NCI-H2227 (cell line): ENCODE measurements around the gene ZNF497.
A peak's percentile ranks its signal among the peaks of the same experiment; 100 is the strongest.

Source experiments
- DNase-seq: peaks from one replicate; lab custom pipeline; 2025; ENCODE audit not compliant: unreplicated experiment; lab: John Stamatoyannopoulos, UW

The ZNF497 gene

DNA sequence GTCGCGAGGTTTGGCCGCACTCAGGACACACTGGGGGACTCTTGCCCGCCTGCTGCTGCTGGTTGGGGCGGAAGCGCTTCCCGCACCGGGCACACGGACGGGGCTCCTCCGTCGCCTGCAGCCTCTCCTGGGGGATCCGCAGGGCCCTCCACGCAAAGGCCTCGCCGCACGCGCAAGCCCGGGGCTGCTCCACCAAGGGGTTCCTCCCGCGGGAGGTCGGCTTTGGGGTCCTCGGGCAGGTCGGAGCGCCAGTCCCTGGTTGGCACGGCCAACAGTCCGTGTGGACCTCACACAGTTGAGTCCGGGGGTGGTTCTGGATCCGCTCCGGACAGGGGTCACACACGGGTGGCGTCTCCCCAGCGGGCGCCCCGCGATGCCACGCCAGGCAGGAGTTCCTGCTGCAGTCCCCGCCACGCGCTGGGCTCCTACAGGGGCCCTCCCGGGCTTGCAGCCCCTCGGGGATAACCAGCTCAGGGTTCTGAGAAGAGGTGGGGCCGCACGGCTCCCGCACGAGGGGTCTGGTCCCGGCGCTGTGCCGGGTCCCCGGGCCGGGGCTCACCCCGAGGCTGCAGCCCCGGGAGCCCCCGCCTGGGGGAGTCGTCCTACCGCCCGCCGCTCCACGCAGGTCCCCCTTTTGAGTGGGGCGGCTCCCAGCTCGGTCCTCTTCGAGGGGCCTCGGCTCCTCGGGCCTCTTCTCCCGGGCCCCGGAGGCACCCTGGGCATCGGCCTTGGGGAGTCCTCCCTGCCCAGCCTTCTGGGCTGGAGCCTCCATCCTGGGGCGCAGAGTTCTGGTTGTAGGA is 6.2 kb upstream of the ZNF497 start:
- DNase-seq, result no peak

DNA sequence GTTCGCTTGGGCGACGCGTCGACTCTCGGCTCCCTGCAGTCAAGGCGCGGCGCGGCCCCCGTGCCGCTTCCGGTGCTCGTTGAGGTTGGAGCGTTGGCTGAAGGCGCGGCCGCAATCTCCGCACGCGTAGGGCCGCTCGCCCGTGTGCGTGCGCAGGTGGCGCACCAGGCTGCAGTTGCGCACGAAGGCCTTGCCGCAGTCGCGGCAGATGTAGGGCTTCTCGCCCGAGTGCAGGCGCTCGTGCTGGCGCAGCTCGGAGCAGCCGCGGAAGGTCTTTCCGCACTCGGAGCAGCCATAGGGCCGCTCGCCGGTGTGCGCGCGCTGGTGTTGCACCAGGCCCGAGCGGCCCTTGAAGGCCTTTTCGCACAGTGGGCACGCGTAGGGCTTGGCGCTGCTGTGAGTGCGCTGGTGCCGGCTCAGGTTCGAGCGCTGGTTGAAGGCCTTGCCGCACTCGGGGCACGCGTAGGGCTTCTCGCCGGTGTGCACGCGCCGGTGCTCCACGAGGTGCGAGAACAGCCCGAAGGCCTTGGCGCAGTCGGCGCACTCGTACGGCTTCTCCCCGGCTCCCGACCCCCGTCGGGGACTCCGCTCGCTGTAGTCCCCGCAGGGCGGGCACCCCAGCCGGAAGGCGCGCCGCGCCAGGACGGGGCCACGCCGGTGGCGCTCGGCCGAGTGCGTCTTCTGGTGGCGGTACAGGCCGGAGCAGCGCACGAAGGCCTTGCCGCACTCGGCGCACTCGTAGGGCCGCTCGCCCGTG is 5.3 kb upstream of the ZNF497 start:
- no peak for DNase-seq

DNA sequence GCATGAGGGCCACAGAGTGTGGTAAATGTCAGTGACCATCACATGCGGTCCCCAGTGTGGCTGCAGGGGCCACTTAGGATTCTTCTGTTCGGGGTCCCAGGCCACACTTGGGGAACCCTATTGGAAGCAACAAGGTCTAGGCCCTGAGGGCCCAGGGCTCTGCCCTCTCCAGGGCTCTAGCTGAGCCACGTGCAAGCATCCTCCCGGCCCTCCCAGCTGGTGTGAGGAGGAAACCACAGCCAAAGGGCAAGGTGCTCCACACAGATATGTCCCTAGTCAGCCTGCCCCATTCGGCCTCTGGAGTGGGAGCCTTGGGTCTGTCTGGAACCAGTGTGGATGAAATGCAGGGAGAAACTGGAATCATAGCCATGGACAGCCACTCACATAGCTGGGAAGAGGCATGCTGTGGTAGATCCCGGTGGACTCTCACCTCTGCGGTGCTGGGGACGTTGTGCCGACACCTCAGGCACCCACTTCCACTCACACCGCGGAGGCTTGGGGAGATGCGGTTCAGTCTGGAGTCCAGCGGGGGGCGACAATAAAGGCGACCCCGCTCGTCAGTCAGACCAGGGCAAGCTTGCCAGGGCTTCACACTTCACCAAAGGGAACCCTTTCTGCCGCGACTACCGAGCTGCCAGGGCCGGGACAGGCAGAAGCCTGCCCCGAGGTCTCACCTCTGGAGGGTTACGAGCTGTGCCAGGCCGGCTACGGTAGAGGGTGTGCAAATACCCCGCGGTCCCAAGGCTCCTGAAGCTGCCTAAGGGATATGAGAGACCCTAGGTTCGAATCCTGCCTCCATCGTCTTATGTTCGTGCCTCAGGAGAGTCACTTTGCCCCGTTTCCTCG is 4.3 kb upstream of the ZNF497 start:
- no peak for DNase-seq

DNA sequence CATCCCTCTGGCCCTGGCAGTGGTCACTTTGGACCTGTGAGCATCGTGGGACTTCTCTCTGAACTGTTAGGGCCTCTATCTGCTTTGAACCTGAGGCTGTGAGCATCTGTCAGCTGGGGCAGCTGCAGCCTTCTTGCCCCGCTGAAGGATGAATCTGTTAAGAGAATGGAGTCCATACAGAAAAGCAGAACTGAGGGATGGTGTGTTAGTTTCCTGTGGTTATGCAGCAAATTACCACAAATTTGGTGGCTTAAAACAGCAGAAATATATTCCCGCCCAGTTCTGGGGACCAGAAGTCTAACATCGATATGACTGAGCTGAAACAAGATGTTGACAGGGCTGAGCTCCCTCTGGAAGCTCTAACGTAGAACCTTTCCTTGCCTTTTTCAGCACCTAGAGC is 1.6 kb upstream of the ZNF497 start:
- no peak for DNase-seq

DNA sequence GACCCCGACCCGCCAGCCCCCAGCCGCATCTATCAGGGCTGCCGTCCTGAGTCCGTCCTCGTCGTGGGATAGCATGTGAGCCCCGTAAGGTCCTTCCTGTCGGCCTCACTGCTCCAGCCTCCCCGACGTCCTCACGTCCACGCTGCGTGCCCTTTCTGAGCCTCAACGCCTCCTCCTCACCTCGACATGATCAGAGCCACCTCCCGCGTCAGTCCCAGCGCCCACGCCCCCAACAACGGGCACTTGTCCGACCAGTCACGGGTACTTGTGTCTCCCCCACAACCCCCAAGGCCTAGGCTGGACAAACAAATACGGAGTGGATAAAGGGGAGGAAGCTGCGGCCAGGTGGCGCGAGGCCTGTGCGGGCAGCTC is 665 bp downstream of the ZNF497 start:
- peak; percentile 91 for DNase-seq

DNA sequence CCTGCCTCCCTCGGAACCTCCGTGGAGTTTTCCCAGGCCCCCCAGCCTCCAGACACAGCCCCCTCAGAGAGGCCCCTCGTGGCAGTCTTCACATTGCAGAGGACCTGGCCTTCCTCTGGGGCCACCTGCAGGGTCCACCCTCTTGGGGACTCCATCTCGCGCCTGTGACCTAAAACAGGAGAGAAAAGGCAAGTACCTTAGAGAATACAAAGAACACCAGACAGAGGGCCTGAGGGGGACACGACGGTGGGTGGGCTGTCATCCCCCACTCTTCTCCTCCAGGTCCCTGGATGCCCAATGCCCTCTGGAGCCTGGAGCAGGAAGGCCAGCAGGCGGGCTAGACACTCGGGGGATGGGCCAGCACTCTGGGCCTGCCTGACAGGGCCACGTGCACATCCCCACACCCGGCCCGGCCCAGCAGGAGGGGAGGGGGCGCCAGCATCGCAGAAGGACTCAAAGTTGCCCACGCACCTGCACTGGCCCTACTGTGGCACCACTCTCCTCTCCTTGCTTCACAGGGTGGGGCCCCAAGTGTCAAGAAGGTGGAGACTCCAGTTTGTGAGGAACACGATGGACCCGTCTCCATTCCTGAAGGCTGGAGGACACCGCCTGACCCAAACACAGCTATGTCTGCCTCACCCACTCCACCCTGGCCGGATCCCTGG is 4.9 kb downstream of the ZNF497 start:
- DNase-seq, result no peak

DNA sequence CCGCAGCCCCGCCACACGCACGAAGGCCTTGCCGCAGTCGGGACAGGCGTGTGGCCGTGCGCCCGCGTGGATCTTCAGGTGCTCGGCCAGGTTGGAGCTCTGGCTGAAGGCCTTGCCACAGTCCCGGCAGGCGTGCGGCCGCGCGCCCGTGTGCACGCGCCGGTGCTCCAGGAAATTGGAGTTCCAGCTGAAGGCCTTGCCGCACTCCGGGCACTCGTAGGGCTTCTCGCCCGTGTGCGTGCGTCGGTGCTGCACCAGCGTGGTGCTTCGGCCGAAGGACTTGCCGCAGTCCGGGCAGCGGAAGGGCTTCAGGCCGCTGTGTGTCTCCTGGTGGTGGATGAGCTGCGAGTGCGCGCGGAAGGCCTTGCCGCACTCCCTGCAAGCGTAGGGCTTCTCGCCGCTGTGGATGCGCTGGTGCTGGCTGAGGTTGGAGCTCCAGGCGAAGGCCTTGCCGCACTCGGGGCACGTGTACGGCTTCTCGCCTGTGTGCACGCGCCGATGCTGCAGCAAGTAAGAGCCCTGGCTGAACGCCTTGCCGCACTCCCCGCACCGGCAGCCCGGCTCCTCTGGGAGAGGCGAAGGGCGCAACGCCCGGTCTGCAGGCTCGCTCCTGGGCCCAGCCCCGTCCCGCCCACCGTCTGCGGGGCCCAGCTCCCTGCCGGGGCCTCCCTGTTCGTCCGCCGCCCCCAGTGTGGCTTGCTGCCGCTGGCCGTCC is 5.6 kb downstream of the ZNF497 start:
- DNase-seq, result no peak

DNA sequence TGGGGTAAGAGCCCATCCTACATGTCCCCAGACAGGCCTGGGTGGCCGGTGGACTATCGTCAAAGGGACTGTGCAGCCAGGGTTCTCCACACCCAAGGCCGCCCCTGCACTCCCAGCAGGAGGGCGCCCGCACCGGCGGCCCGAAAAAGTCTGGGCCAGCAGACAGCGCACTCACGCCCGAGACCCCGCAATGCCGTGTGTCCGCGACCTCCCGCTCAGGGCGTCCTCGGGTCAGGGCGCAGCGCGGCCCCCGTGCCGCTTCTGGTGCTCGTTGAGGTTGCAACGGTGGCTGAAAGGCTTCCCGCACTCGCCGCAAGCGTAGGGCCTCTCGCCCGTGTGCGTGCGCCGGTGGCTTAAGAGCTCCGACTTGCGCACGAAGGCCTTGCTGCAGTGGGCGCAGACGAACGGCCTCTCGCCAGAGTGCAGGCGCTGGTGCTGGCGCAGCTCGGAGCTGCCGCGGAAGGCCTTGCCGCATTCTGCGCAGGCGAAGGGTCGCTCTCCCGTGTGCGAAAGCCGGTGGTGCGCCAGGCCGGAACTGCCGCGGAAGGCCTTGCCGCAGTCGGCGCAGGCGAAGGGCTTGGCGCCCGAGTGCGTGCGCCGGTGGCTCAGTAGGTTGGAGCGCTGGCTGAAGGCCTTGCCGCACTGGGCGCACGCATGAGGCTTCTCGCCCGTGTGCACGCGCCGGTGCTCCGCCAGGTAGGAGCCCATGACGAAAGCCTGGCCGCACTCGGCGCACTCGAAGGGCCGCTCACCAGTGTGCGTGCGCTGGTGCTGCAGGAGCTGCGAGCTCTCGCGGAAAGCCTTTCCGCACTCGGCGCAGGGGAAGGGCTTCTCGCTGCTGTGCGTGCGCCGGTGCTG is 6.4 kb downstream of the ZNF497 start:
- no peak for DNase-seq

DNA sequence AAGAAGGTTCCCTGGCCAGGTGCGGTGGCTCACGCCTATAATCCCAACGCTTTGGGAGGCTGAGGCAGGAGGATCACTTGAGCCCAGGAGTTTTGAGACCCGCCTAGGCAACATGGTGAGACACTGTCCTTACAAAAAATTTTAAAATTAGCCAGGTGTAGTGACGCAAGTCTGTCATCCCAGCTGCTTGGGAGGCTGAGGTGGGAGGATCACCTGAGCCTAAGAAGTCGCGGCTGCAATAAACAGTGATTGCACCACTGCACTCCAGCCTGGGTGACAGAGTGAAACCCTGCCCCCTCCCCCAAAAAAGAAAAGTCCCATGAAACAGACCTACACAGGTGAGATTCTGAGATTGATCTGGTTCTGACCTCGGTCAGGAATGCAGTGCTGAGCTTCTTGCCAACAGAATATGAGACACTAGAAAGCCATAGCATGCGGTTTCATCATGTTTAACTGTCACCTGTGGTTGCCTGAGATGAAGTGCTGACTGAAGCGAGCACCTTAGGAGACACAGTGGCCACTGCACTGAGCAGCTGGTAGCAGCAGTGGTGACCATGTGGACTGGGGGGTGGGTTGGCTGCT is 7.2 kb downstream of the ZNF497 start:
- no peak for DNase-seq

DNA sequence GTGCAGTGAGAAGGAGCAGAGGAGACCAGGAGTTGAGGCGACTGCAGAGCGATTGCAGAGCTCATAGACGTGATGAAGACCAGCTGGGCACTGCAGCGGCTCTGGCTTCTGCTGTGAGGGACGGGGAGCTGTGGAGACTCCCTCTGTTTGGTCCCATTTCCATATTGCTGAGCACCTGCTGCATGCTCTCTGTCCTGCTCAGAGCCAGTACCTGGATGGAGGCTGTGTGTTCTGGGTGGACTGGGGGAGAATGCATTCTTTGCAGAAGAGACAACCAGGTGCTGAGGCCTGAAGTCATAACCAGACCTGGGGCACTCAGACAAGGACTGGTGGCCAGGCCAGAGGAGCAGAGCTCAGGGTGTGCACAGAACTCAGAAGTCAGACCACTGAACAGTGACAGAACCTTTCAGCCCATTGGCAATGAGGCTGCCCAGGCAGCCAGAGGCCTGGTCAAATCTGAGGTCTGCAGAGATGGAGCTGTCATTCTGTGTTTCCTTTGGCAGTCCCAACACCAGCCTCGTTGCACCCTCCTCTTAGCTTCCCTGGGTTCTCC is 8.0 kb downstream of the ZNF497 start:
- DNase-seq, result no peak

DNA sequence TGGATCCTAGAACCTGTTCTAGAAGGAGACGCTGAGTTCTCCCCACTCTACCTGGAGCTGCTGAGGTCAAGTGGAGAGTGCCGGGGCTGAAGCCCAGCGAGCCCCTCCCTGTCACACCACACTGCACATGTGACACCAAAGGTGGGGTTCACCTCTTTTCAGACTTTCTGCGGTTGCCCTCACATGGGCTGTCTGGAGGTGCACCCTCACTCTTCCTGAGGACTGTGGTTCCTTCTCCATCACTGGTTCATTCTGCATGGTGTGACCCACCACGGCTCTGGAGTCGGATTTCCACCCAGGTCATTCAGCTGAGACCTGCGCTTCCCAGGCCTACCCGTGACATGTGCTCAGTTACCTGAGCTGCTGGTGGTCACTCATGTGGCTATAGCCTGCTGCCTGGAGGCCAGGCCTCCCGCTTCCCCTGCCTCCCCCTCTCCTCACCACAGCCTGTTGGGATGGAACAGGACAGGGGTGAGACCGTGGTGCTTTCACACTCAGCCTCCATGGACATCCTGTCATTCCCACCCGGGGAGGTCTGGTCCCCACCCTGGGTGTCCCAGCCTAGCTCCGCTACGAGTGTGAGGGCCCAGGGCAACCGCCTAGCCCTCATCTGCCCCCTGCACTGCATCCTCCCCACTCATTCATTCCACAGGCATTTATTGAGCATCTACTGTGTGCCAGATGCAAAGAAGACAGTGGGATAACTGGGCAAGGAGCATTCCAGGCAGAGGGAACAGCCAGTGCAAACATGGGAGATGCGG is 8.7 kb downstream of the ZNF497 start:
- no peak for DNase-seq

DNA sequence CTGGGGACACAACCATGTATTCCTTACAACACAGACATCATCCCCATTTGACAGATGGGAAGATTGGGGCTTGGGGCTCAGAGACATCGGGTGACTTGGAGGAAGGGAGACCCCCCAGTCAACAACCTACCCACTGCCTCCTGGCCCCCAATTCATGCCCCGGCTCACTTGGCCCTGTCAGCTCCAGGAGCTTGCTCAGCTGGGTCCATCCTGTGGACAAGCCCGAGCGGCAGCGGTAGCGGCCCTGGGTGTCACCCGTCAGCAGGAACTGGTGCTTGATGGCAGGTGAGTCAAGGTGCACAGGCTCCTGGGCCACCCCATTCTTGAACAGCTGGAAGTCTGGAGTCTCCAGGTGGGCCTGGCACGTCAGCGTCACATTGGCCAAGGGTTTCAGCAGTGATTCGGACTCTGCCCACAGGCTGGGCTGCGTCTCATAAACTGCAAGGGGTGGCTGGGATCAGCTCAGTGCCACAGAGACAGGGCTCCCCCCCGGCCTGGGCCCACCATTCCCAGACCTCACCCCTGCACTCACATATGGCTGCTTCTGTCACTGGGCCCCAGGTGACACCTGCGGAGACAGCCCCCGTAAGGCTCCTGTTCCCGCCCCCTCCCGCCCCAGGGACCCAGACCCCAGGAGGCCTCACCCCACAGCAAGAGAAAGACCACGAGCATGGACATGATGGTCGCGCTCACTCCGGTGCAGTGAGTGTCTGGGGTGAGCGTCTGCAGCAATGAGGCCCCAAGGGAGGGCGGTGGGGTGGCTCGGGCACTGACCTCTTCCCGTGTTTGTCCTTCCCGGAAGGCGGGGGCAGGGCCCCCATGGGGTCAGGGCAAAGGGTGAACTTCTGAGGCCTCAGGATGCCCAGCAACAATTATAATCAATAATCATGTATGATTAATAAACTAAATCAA is 9.5 kb downstream of the ZNF497 start, which contains the start of gene A1BG:
A1BG (minus strand) TSS at position 733 of the 912 bp plus-strand sequence; CDS start at position 678, 55 bp downstream.
- DNase-seq, result no peak

DNA sequence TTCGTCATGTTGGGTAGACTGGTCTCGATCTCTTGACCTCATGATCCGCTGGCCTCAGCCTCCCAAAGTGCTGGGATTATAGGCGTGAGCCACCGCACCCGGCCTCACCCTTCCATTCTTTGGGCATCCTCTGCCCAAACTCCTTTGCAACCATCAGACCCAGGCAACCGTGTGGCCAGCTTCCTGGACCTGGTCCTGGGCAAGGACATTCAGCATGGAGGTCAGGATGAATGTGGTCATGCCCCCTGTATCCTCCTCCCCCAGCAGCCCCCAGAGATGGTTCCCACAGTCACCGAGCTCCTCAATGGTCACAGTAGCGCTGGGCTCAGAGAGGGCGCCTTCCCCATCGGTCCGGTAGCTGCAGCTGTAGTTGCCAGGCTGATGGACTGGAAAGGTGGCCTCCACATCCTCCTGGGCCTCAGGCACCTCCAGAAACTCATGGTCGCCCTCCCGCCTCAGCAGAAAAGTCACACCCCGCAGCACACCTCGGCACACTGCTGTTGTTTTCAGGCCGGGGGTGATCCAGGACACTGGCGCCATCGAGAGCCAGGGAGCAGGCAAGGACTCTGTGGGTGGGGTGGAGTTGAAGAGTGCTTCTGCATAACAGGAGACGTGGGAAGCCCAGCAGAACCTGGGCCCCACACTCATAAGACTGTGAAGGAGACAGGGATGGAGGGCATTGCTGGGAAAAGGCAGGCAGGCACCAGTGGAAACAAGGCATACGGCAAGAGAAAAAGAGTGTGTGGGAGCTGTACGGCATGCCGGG is 10.4 kb downstream of the ZNF497 start:
- DNase-seq, result no peak

DNA sequence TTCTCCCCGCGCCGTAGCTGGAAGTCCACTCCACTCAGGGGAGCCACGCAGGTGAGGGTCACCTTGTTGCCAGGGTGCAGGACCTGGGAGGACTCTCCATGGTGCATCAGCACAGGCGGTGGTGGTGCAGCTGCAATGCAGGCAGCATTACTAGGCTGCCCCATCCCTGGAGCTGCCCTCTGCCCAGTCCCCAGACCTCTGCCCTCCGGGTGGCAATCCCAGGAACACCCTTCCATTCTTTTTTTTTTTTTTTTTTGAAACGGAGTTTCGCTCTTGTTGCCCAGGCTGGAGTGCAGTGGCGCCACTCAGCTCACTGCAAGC is 11.0 kb downstream of the ZNF497 start:
- no peak for DNase-seq

DNA sequence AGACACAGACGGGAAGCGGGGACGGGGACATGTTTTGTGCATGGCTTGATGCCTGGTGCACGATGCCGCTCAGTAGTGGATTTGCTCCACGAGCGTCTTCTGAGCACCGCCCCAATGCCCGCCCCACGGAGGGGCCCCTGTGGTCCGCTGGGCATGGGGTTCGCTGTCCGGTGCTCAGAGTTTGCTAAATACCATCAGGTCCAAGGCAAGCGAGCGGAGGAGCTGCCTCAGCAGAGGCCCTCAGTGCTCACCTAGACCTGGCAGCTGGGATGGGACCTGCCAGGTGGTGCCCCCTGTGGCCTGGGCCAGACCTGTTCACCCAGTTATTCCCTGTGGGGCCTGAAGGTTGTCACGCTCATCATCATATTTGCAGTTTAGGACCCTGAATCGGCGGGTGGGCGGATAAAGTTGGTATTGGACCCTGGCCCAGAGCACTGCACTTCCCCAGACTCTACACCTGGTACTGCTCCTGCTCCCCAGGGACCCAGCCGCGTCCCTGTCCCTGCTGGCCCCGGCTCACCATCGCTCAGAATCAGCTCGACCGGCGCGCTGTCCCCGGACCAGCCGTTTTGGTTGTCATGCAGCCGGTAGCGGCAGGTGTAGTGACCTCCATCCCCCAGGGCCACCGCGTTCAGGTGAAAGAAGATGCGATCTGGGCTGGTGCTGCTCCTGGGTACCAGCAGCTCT is 11.5 kb downstream of the ZNF497 start:
- DNase-seq, result no peak
